HepG2 (cell line): ENCODE measurements around the gene TMEM185B. TPM values are rescaled to one million over a fixed set of nuclear protein-coding genes. Genes with fewer than 3 reads are reported as not detected.
A peak's percentile ranks its signal among the peaks of the same experiment; 100 is the strongest.

ENCODE experiments used
- DNMT1 ChIP-seq: sonication (generic); formaldehyde crosslinking; IDR thresholded peaks from 2 replicates; pipeline ENCODE4 v1.5.1; 2020; ENCODE audit warnings: mild to moderate bottlenecking, missing genetic modification reagents
- HOXA9 ChIP-seq: sonication (generic); formaldehyde crosslinking; IDR thresholded peaks from 2 replicates; pipeline ENCODE4 v1.8.1; 2022; ENCODE audit warnings: missing genetic modification reagents, mild to moderate bottlenecking, moderate library complexity, borderline replicate concordance
- MED13 ChIP-seq: sonication (generic); formaldehyde crosslinking; IDR thresholded peaks from 2 replicates; pipeline ENCODE4 v1.5.0; 2020; ENCODE audit warnings: missing genetic modification reagents
- MLLT10 ChIP-seq: sonication (generic); formaldehyde crosslinking; IDR thresholded peaks from 2 replicates; pipeline ENCODE4 v1.4.0; 2020; ENCODE audit warnings: missing genetic modification reagents
- MTA1 ChIP-seq: sonication (generic); formaldehyde crosslinking; IDR thresholded peaks from 2 replicates; pipeline ENCODE4 v1.4.0; 2020; ENCODE audit warnings: missing genetic modification reagents, mild to moderate bottlenecking, borderline replicate concordance
- NONO ChIP-seq, 2 experiments: fragments of 450-650 bp in 1 of 2; sonication (generic) in 1 of 2; formaldehyde crosslinking in 1 of 2; IDR thresholded peaks in 1 of 2; conservative IDR thresholded peaks in 1 of 2; 2 replicates each; pipeline versions ENCODE4 v1.6.1 to v1.8.0; 2017 to 2022; ENCODE audit warnings: mild to moderate bottlenecking in 1 of 2, missing genetic modification reagents in 1 of 2, moderate library complexity in 1 of 2
- RCOR2 ChIP-seq: IDR thresholded peaks from 2 replicates; pipeline ENCODE4 v1.6.1; 2016; ENCODE audit warnings: missing biosample characterization, missing genetic modification reagents
- SOX13 ChIP-seq, 3 experiments: fragments of 450-650 bp in 1 of 3; sonication (generic) in 1 of 3; formaldehyde crosslinking in 1 of 3; IDR thresholded peaks in 2 of 3; conservative IDR thresholded peaks in 1 of 3; 2 replicates each; pipeline versions ENCODE4 v1.5.0 to v1.6.1; 2016 to 2020; ENCODE audit warnings: antibody characterized with exemption in 1 of 3, mild to moderate bottlenecking in 1 of 3, missing compliant biosample characterization in 1 of 3, missing genetic modification reagents in 1 of 3, moderate library complexity in 1 of 3
- SOX6 ChIP-seq, 2 experiments: fragments of 450-650 bp in 1 of 2; sonication (generic) in 1 of 2; formaldehyde crosslinking in 1 of 2; IDR thresholded peaks; 2 replicates each; pipeline versions ENCODE4 v1.4.0 to v1.6.1; 2017 to 2020; ENCODE audit warnings: antibody characterized with exemption in 1 of 2, mild to moderate bottlenecking in 1 of 2, missing genetic modification reagents in 1 of 2
- STAT6 ChIP-seq: sonication (generic); formaldehyde crosslinking; IDR thresholded peaks from 2 replicates; pipeline ENCODE4 v1.4.0; 2020; ENCODE audit warnings: missing genetic modification reagents, mild to moderate bottlenecking, borderline replicate concordance
- TEF ChIP-seq: sonication (generic); formaldehyde crosslinking; IDR thresholded peaks from 2 replicates; pipeline ENCODE4 v1.5.0; 2020; ENCODE audit warnings: missing genetic modification reagents
- XRCC5 ChIP-seq: fragments of 200-400 bp; formaldehyde crosslinking; optimal IDR thresholded peaks from 2 replicates; pipeline ENCODE3; 2017; ENCODE audit warnings: mild to moderate bottlenecking, low read length
- ZBTB2 ChIP-seq: sonication (generic); formaldehyde crosslinking; IDR thresholded peaks from 2 replicates; pipeline ENCODE4 v1.8.0; 2022; ENCODE audit warnings: low read depth, missing genetic modification reagents
- ZFX ChIP-seq: sonication (generic); formaldehyde crosslinking; IDR thresholded peaks from 2 replicates; pipeline ENCODE4 v1.4.0; 2020; ENCODE audit warnings: mild to moderate bottlenecking, low read depth, missing genetic modification reagents, moderate library complexity
- ZNF292 ChIP-seq: sonication (generic); formaldehyde crosslinking; IDR thresholded peaks from 2 replicates; pipeline ENCODE4 v1.8.1; 2022; ENCODE audit warnings: mild to moderate bottlenecking, low read depth, missing genetic modification reagents, borderline replicate concordance
- ZNF687 ChIP-seq: sonication (generic); formaldehyde crosslinking; IDR thresholded peaks from 2 replicates; pipeline ENCODE4 v1.5.1; 2020; ENCODE audit warnings: mild to moderate bottlenecking, missing genetic modification reagents, moderate library complexity
- polyA plus RNA-seq, 8 experiments: library from polyadenylated mRNA; depleted of rRNA in 3 of 8; stranded (reverse) in 7 of 8; unstranded in 1 of 8; fragments of >200 nt; fragmentation: Illumina TruSeq in 4 of 8; extraction: Trizol in 4 of 8; gene quantifications; 2 replicates each; pipeline versions ENCODE4 v1.2.1 to v1.2.3, GENCODE V29; 2011 to 2016; ENCODE audit warnings: low read depth in 4 of 8, missing spikeins in 1 of 8, mixed read lengths in 1 of 8; ENCODE audit not compliant: insufficient read depth in 1 of 8
- total RNA-seq, 5 experiments: library from RNA; depleted of rRNA; stranded (reverse); fragments of >200 nt; fragmentation: Illumina TruSeq; extraction: Trizol; gene quantifications; 2 replicates each; pipeline ENCODE4 v1.2.3, GENCODE V29; 2016; ENCODE audit warnings: low read depth in 1 of 5

Gene TMEM185B
- total and polyA plus RNA-seq, 2 of the 13 experiments (the other 11 are each of a cell fraction or from before 2014, with no cell fraction given) = 5.6 to 7.0 TPM

- TF ChIP-seq ZNF687 (CRISPR knock-in tag) = peak; percentile 43
- no peak for TF ChIP-seq MLLT10
- no peak for TF ChIP-seq NONO (IDR thresholded peaks at IDR 0.05)
- TF ChIP-seq NONO (CRISPR knock-in tag; conservative IDR thresholded peaks at IDR 0.05) = peak; percentile 77
- no peak for TF ChIP-seq TEF (CRISPR knock-in tag)
- no peak for TF ChIP-seq MED13
- TF ChIP-seq RCOR2 (CRISPR knock-in tag) = 0 out of 2 replicates have a peak, but pooled peaks have one; percentile 13
- 0 out of 2 replicates have a peak, but pooled peaks have one; percentile 21 for TF ChIP-seq ZNF292 (CRISPR knock-in tag)
- TF ChIP-seq XRCC5 = peak; percentile 22
- TF ChIP-seq MTA1 (CRISPR knock-in tag) = 0 out of 2 replicates have a peak, but pooled peaks have one; percentile 19
- no peak; the same call in 1 of the 2 replicates for TF ChIP-seq SOX13 (IDR thresholded peaks at IDR 0.05)
- peak in 1 of 2 experiments; percentile 54; a peak in 1 of 4 replicates for TF ChIP-seq SOX13 (CRISPR knock-in tag; conservative IDR thresholded peaks at IDR 0.05 in 1 of 2, IDR thresholded peaks at IDR 0.05 in 1 of 2)
- TF ChIP-seq ZBTB2 = peak; percentile 49; the same call in 1 of the 2 replicates
- TF ChIP-seq SOX6 (IDR thresholded peaks at IDR 0.05) = no peak
- peak; percentile 71 for TF ChIP-seq SOX6 (CRISPR knock-in tag; IDR thresholded peaks at IDR 0.05)
- peak; percentile 29; the same call in 1 of the 2 replicates for TF ChIP-seq HOXA9 (CRISPR knock-in tag)
- no peak for TF ChIP-seq STAT6 (CRISPR knock-in tag)
- no peak for TF ChIP-seq ZFX (CRISPR knock-in tag)
- 0 out of 2 replicates have a peak, but pooled peaks have one; percentile 30 for TF ChIP-seq DNMT1 (CRISPR knock-in tag)
These were observed 4.2 kb upstream of the TMEM185B start (continued) for GRCh38 chr2:120227111-120227991.
